ENCODE measurements around the gene MAP2K5.
"Not testable (repeated sequence)": the region's sequence is repeated elsewhere in the genome, so short reads cannot be mapped to it uniquely, and the experiment has no call there.

The MAP2K5 gene

DNA sequence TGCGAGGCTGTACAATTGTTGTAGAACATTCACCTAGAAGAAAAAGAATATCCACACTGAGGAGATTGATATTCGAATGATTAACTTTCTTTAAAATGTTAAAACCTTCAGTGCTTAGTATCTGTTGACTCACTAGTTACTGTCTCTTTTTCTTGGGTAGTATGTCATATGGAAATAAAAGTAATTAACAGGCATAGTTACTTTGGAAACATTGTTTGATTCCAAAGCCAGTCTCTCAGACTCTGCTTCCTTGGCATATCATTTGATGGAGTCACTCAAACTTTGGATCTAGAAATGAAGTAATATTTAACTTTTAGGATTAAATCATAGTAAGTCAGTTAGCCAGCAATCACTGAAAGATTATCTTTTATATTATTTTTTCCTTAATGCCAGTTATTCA, 63.4 kb downstream of the MAP2K5 start:
- no peak for DNase-seq

DNA sequence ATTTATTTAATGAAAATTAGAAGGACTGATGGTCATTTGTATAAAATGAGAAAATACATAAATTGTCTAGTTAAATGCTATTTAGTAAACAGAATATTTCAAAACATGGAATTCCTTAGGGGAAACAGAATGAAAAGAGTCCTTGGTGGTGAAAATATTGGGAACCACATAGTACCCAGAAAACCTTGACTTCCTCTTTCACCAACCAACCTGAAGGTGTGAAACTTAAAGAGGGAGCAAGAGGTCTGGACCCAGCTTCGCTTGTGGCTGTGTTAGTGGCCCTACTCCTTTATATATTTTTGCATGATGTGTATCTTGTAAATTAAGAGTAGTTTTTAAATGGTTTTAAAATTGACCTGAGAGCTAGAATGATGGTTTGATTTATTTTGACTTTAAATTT, 64.2 kb downstream of the MAP2K5 start:
- no peak for DNase-seq

DNA sequence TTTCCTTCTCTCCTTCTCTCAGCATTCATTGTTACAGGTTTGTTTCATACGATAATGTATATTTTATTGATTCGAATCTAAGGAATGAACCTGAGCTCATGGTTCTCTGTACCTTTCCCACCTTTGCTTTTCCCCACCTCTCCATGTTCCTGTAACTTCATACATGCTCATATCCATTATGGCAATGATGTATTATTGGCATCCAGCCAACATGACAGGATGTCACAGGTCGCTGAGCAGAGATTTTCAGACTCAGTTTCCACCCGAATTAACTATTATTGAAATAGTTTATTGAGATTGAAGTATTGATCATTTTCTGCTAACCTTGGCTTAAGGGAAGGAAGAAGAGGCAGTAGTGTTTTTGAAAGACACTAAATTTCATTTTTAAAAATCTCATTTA, 64.8 kb downstream of the MAP2K5 start:
- no peak for DNase-seq

DNA sequence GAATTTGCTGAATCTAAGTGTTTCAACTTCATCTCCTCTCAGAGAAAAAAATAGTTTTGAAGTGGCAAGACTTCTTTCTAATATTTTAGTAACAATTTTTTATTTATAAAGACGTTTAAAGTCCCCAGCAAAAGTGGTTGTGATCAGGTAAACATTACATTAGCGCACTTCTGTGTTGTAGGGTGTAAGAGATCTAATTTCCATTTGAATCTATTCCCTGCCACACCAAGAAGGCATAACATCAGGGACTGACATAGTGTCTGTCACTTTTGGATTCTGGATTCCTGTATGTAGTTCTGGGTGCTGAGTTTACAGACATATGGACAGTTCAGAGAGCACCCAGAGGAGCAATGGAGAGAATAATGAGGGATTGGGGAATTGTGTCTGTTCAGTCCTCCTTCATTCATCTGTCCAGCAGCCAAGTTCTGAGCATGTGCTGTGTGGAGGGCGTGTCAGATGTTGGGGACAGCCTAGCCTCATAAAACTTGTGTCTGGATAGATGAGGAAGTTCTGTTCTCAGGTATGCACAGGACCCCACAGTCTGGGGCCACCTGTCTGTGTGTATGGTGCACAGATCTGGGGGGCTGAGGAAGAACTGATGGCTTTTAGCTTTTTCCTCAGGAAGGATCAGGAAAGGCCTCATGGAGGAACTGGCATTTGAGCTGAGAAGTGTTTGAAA, 65.6 kb downstream of the MAP2K5 start:
- no peak for DNase-seq

DNA sequence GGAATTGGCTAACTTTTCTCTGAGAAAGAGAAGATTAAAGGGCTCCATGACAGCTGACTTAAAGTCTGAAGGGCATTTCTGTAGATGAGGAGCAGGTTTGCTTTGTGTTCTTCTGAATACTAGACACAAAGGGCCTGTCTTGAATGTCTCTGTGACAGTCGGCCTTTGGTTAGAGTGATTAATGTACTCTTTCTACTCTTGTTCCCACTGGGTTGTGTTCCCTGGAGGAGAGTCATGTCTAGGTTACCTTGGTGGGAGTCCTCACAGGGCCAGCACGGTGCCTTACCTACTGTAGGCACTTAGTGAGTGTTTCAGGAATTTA, 66.1 kb downstream of the MAP2K5 start:
- no peak for DNase-seq

DNA sequence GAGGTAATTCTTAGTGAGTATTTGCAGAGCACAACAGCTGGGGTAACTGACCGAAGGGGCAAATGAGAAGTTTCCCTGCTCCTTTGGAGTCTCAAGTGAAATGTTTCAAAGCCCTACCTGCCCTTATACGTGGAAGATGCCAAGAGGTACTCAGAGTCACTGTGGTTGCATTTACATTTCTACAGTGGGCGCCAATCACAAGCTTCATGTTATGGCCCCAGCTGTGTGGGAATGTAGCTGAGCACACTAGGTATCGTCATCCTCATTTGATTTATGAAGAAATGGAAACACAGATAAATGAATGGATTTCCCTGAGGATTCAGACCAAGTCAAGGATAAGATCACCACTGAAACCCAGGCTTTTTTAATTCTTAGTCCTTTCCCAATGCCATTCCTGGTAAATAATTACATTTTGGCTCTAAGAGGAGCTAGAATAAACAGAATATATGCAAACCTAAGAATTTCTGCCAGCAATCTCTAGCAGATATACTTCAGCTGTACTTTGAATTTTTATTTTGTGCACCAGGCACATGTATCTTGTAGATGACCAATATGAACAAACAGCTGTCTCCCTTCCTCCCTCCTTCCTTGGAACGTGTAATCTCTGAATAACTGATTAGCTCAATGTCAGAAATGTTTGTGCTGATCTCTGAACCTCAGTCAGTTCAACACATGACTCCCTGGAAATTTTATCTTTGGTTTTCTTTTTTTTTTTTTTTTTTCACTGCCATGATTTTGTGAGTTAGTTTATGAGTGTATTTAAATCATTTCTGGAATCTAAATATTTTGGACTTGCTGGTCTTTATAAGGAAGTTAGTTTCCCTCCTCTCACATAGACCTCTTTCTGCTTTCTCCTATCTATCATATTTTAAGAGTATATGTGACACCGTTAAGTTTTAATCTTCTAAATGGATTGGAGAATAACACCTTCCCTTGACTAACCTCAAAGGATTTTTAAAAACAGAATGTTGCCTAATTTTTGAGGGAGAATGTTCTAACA, 69.2 kb downstream of the MAP2K5 start:
- DNase-seq, result no peak

DNA sequence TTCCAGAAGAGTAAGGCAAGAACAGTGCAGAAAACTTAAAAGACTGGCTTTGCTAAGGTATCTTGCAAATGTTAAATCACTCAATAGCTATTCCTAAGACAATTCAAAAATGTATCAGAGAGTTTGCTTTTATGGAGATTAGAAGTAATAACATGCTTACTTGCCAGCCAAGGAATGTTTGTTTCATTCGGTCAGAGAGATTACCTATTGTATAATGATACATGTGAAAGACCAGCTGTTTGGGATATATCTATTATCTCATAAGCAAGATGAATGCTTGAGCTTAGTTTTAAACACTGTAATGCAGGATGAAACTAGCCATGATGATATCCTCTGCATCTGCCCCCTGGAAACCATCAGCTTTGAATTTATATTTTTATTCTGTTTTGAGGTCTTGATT, 70.7 kb downstream of the MAP2K5 start:
- no peak for DNase-seq

DNA sequence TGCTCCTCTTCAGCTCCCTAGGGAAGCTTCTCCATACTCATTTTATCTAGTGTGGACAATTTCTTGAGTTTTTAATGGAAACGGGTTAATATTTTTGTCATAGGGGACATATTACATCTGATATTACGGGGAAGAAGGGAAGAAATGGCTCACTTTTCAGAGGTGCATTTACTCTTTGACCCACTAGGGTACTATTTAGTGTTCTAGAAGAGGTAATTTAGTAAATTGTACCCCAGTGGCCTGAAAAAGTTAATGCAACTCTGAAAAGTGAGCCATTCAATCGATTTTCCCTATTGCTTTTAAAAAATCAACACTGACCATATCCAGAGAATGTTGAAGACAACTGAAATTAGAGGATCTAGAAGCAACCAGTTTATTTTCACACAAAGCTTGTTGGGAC, 71.2 kb downstream of the MAP2K5 start:
- DNase-seq, result no peak

DNA sequence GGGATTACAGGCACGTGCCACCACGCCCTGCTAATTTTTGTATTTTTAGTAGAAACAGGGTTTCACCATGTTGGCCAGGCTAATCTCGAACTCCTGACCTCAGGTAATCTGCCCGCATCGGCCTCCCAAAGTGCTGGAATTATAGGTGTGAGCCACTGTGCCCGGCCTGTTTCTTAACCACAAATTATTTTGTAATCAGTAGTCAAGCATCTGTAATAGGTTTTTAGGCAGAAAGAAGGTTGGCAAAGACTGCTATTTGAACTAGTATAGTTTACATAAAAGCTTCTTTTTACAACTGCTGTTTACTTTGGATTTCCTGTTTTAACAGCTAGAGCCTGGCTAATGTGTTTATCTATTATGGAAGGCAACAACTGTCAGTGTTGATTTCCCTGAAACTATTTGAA, 72.6 kb downstream of the MAP2K5 start:
- not testable (repeated sequence) for DNase-seq

DNA sequence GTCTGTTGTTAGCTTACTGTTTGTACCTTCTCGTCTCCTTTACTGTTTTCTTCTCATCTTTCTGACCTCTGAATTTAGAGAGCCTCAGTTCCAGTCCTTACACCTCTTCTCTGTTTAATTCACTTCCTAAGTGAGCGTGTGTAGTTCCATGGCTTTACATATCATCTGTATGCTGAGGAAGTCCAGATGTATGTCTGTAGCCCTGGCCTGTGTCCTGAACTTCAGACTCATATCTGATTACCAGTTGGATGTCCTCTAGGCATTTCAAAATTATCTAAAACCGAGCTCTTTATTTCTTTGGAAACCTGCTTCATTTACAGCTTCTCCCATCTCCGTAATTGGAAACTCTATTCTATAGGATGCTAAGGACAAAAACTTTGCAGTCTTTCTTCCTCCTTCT, 75.8 kb downstream of the MAP2K5 start:
- DNase-seq, result no peak

DNA sequence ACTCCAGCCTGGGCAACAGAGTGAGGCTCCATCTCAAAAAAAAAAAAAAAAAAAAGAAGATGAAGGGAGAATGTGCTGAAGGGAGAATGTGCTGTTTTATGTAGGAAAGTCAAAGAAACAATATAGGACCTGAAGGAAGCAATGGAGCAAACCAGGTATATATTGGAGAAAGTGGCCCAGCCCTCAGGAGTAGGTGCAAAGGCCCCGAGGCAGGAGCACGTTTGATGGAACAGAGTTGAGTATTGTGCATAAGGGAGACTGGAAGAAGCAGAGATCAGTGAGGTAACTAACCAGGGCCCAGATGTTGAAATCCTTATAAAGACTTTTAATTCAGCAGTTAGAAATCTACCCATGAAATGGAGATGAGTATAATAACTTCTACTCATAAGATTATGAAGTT, 79.6 kb downstream of the MAP2K5 start:
- DNase-seq, result no peak

DNA sequence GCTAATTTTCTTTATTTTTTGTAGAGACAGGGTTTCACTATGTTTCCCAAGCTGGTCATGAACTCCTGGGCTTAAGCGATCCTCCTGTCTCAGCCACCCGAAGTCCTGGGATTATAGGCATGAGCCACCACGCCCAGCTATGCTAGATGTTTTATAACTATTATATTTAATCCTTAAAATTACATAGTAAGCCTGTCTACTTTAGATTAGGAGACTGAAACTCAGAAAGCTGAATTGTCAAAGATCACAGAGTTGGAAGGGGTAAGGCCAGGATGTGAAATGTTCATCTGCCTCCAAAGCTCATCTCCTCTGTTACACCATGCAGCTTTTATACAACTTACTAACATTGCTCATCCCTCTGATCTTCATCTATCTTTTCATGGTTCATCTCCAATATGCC, 89.8 kb downstream of the MAP2K5 start:
- no peak for DNase-seq

DNA sequence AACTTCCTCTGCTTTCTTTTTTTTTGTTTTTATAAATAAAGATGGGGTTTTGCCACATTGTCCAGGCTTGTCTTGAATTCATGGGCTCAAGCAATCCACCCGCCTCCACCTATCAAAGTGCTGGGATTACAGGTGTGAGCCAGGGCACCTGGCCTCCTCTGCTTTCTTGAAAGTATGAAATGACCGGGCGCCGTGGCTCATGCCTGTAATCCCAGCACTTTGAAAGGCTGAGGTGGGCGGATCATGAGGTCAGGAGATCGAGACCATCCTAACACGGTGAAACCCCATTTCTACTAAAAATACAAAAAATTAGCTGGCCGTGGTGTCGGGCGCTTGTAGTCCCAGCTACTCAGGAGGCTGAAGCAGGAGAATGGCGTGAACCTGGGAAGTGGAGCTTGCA, 93.4 kb downstream of the MAP2K5 start:
- DNase-seq, result not testable (repeated sequence)

DNA sequence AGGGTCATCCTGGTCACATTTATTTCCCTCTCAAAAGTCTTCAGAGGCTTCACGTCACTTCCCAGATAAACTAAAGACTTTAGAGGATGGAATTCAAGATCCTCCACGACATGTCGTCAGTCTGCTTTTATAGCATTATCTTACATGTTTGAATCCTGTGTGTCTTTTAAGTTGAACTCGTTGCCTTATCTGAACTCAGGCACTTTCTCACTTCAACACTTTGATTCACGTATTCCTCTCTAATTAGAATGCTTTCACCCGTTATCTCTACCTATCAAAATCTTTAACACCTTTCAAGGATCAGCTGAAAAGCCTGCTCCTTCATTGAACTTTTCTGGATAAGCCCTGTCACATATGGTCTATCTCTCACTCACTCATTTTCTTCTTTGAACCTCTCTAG, 97.1 kb downstream of the MAP2K5 start:
- no peak for DNase-seq

DNA sequence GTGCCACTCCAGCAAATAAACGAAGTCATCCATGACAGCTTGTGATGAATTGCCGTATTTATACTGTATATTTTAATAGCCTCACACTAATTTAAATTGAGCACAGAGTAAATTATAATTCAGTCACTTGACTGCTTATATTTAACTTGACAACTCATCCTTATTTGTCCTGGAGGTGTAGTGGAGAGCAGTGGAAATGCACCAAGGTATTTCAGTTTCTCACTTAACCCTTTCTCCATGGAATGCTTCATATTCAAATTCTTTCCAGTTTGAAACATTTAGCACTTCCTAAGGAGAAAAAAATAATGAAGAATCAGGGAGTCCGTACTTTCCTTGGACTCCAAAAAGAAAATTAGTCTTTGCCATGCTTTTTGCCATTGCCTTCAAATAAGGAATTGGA, 99.0 kb downstream of the MAP2K5 start:
- DNase-seq, result no peak

DNA sequence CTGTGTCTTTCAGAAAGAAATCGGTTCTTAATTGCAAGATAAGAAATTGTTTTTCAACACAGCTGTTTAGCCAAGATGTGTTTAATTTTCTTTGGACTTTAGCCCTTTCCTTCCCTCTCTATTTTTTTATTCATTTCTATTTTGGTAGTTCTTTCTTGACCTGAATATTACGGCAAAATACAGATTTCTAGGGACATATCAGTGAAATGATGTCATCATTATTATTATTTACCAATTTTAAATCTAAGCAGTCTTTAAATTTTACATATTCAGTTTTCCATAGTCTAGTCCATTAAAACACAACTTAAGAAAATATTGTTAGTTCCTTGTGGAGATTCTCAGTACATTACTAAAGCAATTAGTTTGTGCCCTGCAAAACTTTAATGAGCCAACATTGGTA, 104.3 kb downstream of the MAP2K5 start:
- DNase-seq, result no peak

DNA sequence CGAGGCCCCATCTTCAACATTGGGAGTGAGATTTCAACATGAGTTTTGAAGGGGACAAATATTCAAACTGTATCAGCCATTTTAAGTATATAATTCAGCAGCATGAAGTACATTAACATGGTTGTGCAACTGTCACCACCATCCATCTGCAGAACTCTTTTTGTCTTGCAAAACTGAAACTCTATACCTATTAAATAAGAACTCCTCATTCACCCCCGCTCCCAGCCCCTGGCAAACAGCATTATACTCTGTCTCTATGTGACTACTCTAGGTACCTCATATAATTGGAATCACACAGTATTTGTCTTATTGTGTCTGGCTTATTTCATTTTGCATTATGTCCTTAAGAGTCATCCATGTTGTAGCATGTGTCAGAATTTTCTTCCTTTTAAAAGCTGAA, 110.1 kb downstream of the MAP2K5 start:
- DNase-seq, result no peak

DNA sequence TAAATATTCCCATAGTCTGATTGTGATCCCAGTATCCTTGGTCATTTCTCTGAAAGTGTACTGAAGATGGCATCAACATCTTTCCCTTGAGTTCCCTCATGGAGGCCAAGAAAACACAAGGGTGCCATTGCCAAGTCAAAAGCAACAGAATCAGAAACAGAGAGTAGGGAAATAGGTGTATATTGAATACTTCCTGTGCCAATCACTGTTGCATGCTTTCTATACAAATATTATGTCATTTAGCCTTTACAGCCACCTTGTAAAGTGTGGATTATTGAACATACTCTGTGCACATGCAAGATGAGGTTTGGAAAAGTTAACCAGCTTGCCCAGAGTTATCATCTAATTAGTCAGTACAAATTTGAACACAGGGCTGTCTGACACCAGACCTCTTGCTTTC, 117.9 kb downstream of the MAP2K5 start:
- DNase-seq, result no peak

DNA sequence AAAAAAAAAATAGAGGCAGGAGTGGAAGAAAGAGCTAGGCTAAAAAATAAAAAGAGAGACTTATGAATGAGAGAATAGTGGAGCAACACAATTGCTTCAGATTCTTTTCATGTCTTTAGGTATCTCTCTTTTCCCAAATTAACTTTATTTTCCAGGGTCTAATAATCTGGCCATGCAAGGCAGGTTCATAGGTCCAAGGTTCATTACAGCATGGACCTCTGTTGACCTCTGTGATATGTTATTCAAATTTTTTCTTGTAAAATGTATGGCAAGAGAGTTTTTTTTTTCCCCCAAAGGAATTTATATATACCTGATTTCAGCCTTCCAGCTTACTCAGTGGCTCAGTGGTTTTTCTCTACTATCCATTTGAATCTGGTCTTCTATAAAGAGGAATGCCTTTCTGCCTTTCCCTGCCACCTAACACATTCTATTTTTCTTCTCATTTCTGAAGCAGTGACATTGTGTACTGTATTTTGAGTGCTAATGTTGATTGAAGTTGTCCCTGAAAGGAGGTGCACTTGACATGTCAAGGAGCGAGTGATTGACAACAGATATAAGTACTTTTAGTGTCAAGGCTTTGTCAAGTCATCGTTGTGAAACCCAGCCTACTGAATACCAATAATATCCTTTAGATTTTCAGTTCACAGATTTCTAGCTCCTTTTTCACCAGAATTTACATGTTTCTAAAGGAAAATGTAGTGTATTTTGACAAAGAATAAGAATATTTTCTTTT, 118.5 kb downstream of the MAP2K5 start:
- no peak for DNase-seq

DNA sequence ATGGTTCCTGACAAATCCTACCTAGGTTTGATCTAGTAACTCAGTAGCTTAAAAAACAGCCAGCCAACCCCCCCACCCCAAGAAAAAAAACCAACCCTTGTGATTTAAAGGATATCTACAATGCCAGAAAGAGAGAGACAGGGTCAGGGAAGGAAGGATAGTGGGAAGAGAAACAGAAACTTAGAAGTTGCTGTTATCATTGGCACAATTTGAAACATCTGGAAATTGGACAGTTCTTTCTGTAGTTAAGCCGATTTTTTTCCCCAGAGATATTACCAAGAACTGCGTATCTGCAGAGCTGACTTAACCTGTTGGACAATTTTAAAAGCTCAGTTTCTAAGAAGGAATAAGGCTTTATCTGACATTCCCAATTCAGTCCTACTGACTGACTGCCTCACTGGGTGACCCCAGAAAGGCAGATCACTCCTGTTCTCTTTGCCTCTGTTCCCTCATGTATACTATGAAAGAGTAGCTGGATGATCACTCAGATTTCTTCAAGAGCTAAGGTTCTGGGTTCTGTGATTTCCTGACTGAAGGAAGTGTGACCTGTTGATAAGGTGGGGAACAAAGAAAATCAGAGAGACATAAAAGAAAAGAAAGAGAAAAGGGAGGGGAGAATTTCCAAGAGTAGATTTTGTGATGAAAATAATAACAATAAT, 128.3 kb downstream of the MAP2K5 start:
- DNase-seq, result no peak

DNA sequence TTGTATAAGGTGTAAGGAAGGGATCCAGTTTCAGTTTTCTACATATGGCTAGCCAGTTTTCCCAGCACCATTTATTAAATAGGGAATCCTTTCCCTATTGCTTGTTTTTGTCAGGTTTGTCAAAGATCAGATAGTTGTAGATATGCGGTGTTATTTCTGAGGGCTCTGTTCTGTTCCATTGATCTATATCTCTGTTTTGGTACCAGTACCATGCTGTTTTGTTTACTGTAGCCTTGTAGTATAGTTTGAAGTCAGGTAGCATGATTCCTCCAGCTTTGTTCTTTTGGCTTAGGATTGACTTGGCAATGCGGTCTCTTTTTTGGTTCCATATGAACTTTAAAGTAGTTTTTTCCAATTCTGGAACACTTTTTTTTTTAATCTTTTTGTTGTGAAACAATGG, 130.3 kb downstream of the MAP2K5 start:
- not testable (repeated sequence) for DNase-seq

DNA sequence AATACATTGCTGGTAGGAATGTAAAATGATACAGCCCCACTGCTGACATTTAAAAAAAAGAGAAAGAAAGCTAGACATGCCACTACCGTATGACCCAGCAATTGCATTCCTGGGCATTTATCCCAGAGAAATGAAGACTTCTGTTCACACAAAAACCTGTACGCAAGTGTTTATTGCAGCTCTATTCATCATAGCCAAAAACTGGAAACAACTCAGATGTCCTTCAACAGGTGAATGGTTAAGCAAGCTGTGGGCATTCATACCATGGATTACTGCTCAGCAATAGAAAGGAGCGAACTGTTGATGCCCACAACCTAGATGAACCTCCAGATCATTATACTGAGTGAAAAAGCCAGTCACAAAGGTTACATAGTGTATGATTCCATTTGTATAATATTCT, 132.5 kb downstream of the MAP2K5 start:
- no peak for DNase-seq

DNA sequence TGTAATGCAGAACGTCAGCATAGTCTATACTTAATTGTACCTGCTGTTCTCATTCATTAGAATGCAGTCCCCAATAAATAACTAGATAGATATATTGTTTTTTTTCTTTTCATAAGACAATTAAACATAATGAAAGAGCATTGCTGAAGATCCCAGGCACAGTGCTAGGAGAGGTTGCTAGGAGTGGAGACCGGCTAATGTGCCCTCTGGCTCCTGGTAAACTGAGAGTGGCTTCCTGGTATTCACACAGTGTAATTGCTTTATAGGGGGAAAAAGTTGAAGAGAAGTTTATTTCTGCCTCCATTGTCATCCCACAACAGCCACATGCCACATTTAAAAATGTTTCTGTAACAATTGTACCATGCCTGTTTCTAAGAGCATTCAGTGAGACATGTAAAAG, 135.6 kb downstream of the MAP2K5 start:
- no peak for DNase-seq
